KMS-11 (cell line): Measurements from ENCODE around the gene RBPJ.

ENCODE experiments used
- H2AFZ ChIP-seq: fragments of 200-600 bp; sonication (generic); 2 replicates; pipeline ENCODE4 v1.6.1; 2016; ENCODE audit warnings: antibody characterized with exemption, mixed run types, low read depth
- H3K27ac ChIP-seq: fragments of 200-600 bp; sonication (generic); 2 replicates; pipeline ENCODE4 v1.6.1; 2016; ENCODE audit warnings: mild to moderate bottlenecking, mixed run types
- H3K27me3 ChIP-seq: fragments of 200-600 bp; sonication (generic); 2 replicates; pipeline ENCODE4 v1.6.1; 2017; ENCODE audit warnings: mild to moderate bottlenecking, low read depth, mixed run types, moderate library complexity; ENCODE audit not compliant: insufficient read depth
- H3K36me3 ChIP-seq: fragments of 200-600 bp; sonication (generic); 2 replicates; pipeline ENCODE4 v1.6.1; 2017; ENCODE audit warnings: mild to moderate bottlenecking, mixed run types; ENCODE audit not compliant: insufficient read depth
- H3K4me1 ChIP-seq: fragments of 200-600 bp; sonication (generic); 2 replicates; pipeline ENCODE4 v1.6.1; 2016; ENCODE audit warnings: mild to moderate bottlenecking, low read depth, mixed run types; ENCODE audit not compliant: poor library complexity, severe bottlenecking
- H3K4me2 ChIP-seq: fragments of 200-600 bp; sonication (generic); 2 replicates; pipeline ENCODE4 v1.7.0; 2016; ENCODE audit warnings: mild to moderate bottlenecking, mixed run types
- H3K4me3 ChIP-seq: fragments of 200-600 bp; sonication (generic); IDR thresholded peaks from 2 replicates; pipeline ENCODE4 v1.6.1; 2017; ENCODE audit warnings: low read depth, low read length, mixed read lengths; ENCODE audit not compliant: insufficient read depth
- H3K79me2 ChIP-seq: fragments of 200-600 bp; sonication (generic); 2 replicates; pipeline ENCODE4 v1.6.1; 2016; ENCODE audit warnings: low read depth, mixed run types; ENCODE audit not compliant: insufficient read depth
- H3K9ac ChIP-seq: fragments of 200-600 bp; sonication (generic); 2 replicates; pipeline ENCODE4 v1.6.1; 2016; ENCODE audit warnings: mild to moderate bottlenecking, mixed run types
- H4K20me1 ChIP-seq: fragments of 200-600 bp; sonication (generic); 2 replicates; pipeline ENCODE4 v1.6.1; 2016; ENCODE audit warnings: mild to moderate bottlenecking, mixed run types; ENCODE audit not compliant: insufficient read depth
- CTCF ChIP-seq: fragments of 200-600 bp; sonication (generic); conservative IDR thresholded peaks from 2 replicates; pipeline ENCODE4 v1.6.1; 2017; ENCODE audit warnings: low read depth, mild to moderate bottlenecking, antibody characterized with exemption, low read length, moderate library complexity, mixed read lengths

The RBPJ gene

DNA sequence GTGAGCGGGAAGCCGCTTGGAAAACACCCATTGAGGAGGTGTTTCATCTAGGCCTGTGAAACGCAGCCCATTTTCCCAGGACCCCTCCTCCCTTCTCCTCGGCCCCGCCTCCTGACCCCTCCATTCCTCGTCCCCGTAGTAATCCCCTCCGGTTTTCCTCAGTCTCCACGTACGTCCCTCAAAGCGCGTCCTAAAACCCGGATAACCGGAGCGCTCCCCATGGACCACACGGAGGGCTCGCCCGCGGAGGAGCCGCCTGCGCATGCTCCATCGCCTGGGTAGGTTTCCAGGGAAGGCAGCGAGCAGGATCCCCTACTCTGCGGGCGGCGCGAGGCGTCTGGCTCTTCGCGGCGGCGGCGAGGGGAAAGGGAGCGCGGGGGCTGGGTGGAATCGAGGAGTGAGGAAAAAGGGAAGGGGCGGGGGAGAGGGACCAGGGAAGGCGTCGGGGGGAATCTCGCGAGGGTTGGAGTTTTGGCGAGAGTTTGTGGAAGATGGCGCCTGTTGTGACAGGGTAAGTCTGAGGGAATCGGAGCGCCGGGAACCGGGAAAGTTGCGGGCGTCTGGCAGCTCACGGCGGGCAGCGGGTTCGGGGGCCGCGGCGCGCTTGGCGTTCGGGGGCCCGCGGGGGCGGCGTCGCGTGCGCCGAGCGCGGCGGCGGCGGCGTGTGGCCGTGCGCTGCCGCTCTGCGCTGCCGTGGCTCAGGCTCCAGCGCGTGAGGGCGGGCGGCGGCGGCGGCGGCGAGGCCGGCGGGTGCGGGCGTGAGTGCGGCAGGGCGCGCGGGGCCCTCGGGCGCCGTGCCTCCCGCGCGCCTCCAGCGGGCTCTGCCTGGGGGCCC, at the start of gene RBPJ:
TSS of gene RBPJ (plus strand) at position 477 of the 835 bp plus-strand sequence. CDS start at position 492, 15 bp downstream.
- H3K9ac ChIP-seq: peak within 1 kb of the TSS; percentile 83
- peaks cover 43% of the 10 kb centered on the region for H3K79me2 ChIP-seq
- H3K36me3 ChIP-seq: no peaks in the 10 kb centered on the region
- TF ChIP-seq CTCF: no peak
- peaks cover 13% of the 10 kb centered on the region for H3K4me1 ChIP-seq
- H3K4me3 ChIP-seq: peak within 1 kb of the TSS; percentile 74
- H2AFZ ChIP-seq: peak within 1 kb of the TSS; percentile 73
- peak within 1 kb of the TSS; percentile 71 for H3K4me2 ChIP-seq
- H3K27ac ChIP-seq: peak within 1 kb of the TSS; percentile 93
- no peaks in the 10 kb centered on the region for H3K27me3 ChIP-seq
- no peaks in the 10 kb centered on the region; the same call in 1 of the 2 replicates for H4K20me1 ChIP-seq

DNA sequence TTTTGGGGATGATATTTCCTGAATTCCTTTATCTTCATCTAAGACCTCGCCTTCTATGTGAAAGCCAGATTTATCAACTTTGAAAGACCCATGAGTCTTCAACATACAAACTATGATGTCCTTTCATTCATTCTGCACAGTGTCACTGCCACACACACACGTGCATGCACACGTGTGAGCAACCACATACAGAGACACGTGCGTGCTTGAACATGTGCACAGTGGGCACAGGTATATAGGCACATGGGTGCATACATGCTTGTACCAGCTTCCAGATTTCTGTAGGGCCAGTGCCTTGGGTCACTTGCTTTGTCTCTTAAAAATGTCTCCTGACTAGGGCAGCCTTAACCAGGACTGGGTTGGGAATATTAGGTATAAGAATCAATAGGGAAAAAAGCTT, 49.1 kb upstream of the RBPJ start:
- no peaks in the 10 kb centered on the region for H3K36me3 ChIP-seq
- H3K27ac ChIP-seq: no peak overlapping the region
- no peak for TF ChIP-seq CTCF
- no peaks in the 10 kb centered on the region for H3K4me1 ChIP-seq
- H3K79me2 ChIP-seq: no peaks in the 10 kb centered on the region
- H3K27me3 ChIP-seq: no peaks in the 10 kb centered on the region
- no peak overlapping the region for H2AFZ ChIP-seq
- H3K9ac ChIP-seq: no peak overlapping the region
- H4K20me1 ChIP-seq: no peaks in the 10 kb centered on the region
- H3K4me3 ChIP-seq: no peak overlapping the region
- H3K4me2 ChIP-seq: no peak overlapping the region

DNA sequence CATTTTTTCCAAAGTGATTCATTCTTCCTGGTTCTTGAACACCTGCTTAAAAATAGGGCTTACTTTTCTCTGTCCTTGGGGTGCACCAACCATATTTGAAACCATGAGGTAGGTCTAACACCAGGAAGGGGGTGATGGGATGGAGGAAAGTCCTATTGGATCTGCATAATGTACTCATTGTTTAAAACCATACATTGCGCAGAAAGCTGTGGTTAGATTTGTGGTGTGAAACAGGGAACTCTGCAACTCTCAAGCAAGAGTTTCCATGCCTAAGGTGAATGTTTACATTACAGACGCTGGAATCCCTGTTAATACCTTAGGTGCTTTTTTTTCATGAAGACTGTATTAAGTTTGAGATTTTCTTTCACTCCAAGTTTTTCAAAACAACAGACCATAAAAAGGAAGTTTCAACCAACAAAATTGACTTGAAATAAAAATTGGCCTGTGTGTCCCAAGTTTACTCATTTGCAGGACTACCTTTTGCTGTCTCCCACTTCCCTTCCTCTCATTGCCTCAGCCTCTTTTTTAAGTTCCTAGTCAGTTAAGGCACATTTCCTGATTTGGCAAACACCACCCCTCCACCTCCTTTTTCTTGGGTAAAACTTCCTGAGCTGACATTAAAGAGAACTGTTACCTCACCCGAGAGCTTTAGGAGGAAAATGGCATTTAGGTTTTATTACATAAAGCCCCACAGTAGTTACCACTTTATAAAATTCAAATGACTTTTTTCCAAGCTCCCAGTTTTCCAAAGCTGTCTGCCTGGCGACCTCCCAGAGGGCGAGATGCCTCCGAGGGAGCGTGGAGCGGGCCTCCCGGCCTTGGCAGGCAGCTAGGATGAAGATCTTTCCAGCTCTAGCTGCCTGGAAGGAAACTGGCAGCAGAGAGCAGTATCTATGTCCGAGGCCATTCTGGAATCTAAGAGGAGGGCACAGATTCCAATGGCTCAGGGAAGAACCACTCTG, 47.9 kb upstream of the RBPJ start:
- Histone ChIP-seq H3K27ac (no peak overlapping the region), H3K4me3 (no peak overlapping the region), H3K79me2 (no peaks in the 10 kb centered on the region), H4K20me1 (no peaks in the 10 kb centered on the region), H3K9ac (no peak overlapping the region), H2AFZ (no peak overlapping the region), H3K27me3 (no peaks in the 10 kb centered on the region), H3K4me2 (no peak overlapping the region), H3K36me3 (no peaks in the 10 kb centered on the region), H3K4me1 (no peaks in the 10 kb centered on the region)
- no peak for TF ChIP-seq CTCF

GRCh38 chr4:26273616-26273980, 47.2 kb upstream of the RBPJ start:
- H3K27ac ChIP-seq: no peak overlapping the region
- no peak overlapping the region for H3K9ac ChIP-seq
- H3K4me2 ChIP-seq: no peak overlapping the region
- no peaks in the 10 kb centered on the region for H4K20me1 ChIP-seq
- H3K4me3 ChIP-seq: no peak overlapping the region
- no peaks in the 10 kb centered on the region for H3K79me2 ChIP-seq
- no peaks in the 10 kb centered on the region for H3K36me3 ChIP-seq
- no peak overlapping the region for H2AFZ ChIP-seq
- no peaks in the 10 kb centered on the region for H3K27me3 ChIP-seq
- no peak for TF ChIP-seq CTCF
- no peaks in the 10 kb centered on the region for H3K4me1 ChIP-seq
